IPS-15b (cell line): ENCODE measurements around the gene GPR42.

Source experiments
- H3K27me3 ChIP-seq: one replicate; pipeline ENCODE4 v1.6.1; 2013; ENCODE audit warnings: low read length; ENCODE audit not compliant: control insufficient read depth, insufficient read depth
- H3K36me3 ChIP-seq: one replicate; pipeline ENCODE4 v1.6.1; 2013; ENCODE audit warnings: low read length; ENCODE audit not compliant: control insufficient read depth, insufficient read depth
- H3K4me1 ChIP-seq: one replicate; pipeline ENCODE4 v1.6.1; 2013; ENCODE audit warnings: mild to moderate bottlenecking, low read length; ENCODE audit not compliant: control insufficient read depth, insufficient read depth
- H3K4me3 ChIP-seq: one replicate; pipeline ENCODE4 v1.5.1; 2013; ENCODE audit warnings: low read depth, low read length
- H3K9ac ChIP-seq: one replicate; pipeline ENCODE4 v1.6.1; 2013; ENCODE audit warnings: low read depth, mild to moderate bottlenecking, low read length
- H3K9me3 ChIP-seq: one replicate; pipeline ENCODE4 v1.6.1; 2013; ENCODE audit warnings: mild to moderate bottlenecking, low read length; ENCODE audit not compliant: control insufficient read depth, insufficient read depth

Gene GPR42

DNA sequence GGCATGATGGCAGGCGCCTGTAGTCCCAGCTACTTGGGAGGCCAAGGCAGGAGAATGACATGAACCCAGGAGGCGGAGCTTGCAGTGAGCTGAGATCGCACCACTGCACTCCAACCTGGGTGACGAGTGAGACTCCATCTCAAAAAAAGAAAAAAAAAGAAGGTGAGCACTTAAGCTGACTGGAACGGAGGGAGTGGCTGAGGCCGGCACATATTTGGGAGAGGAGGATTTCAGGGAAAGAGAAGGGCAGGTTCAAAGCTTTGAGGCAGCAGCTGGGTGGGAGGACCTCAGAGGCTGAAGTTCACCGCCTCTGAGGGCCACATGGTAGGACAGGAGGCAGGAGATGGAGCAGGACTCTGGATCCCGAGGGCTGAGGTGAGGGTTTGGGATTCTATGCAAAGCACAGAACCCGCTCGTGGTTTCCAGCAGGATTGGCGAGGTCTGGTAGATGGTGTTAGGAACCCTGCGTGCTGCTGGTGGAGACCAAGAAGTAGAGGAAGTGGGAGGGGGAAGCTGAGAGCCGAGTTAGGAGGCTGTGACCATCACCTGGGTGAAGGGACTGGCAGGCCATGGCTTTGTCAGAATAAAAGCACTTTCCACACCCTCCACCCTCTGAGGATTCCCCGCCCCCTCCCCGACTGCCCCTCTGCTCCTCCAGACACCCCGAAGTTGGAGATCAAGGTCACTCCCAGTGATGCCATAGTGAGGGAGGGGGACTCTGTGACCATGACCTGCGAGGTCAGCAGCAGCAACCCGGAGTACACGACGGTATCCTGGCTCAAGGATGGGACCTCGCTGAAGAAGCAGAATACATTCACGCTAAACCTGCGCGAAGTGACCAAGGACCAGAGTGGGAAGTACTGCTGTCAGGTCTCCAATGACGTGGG, 33.5 kb upstream of the GPR42 start:
- Histone ChIP-seq H3K4me1 (no peaks in the 10 kb centered on the region), H3K36me3 (no peaks in the 10 kb centered on the region), H3K27me3 (no peaks in the 10 kb centered on the region), H3K9me3 (no peaks in the 10 kb centered on the region), H3K9ac (no peak overlapping the region), H3K4me3 (no peak overlapping the region)

GRCh38 chr19:35337984-35338296, 32.9 kb upstream of the GPR42 start:
- H3K9me3 ChIP-seq: no peaks in the 10 kb centered on the region
- H3K4me3 ChIP-seq: no peak overlapping the region
- H3K36me3 ChIP-seq: no peaks in the 10 kb centered on the region
- H3K27me3 ChIP-seq: no peaks in the 10 kb centered on the region
- H3K4me1 ChIP-seq: no peaks in the 10 kb centered on the region
- no peak overlapping the region for H3K9ac ChIP-seq

GRCh38 chr19:35340431-35340830, 30.4 kb upstream of the GPR42 start:
- Histone ChIP-seq H3K27me3 (no peaks in the 10 kb centered on the region), H3K4me3 (no peak overlapping the region), H3K36me3 (no peaks in the 10 kb centered on the region), H3K4me1 (no peaks in the 10 kb centered on the region), H3K9ac (no peak overlapping the region), H3K9me3 (no peaks in the 10 kb centered on the region)

DNA sequence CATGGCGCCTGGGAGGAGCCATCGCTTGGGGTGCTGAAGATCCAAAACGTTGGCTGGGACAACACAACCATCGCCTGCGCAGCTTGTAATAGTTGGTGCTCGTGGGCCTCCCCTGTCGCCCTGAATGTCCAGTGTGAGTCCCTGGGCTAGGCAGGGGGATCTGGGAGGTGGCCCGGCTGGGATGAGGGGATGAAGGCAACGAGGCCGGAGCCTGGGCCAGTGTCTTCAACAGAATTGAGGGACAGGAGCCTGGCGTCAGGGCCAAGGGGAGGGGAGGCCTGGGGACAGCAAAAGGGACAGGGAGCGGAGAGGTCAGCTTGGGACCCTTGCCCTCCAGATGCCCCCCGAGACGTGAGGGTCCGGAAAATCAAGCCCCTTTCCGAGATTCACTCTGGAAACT, 29.9 kb upstream of the GPR42 start:
- Histone ChIP-seq H3K9me3 (no peaks in the 10 kb centered on the region), H3K4me3 (no peak overlapping the region), H3K9ac (no peak overlapping the region), H3K4me1 (no peaks in the 10 kb centered on the region), H3K27me3 (no peaks in the 10 kb centered on the region), H3K36me3 (no peaks in the 10 kb centered on the region)

DNA sequence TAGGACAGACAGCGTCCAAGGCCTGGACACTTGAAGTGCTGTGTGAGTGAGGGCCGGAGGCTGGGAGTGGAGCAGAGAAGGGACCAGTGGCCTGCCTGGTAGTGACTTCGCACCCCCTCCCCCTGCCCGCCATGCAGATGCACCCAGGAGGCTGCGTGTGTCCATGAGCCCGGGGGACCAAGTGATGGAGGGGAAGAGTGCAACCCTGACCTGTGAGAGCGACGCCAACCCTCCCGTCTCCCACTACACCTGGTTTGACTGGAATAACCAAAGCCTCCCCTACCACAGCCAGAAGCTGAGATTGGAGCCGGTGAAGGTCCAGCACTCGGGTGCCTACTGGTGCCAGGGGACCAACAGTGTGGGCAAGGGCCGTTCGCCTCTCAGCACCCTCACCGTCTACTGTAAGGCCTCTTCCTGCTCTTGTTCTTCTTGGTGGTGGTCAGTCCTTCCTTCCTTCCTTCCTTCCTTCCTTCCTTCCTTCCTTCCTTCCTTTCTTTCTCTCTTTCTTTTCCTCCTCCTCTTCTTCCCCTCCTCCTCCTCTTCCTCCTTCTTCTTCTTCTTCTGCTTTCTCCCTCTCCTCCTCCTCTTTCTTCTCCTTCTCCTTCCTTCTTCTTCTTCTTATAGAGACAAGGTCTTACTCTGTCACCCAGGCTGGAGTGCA, 29.2 kb upstream of the GPR42 start:
- no peaks in the 10 kb centered on the region for H3K4me1 ChIP-seq
- no peaks in the 10 kb centered on the region for H3K9me3 ChIP-seq
- H3K9ac ChIP-seq: no peak overlapping the region
- H3K36me3 ChIP-seq: no peaks in the 10 kb centered on the region
- H3K4me3 ChIP-seq: no peak overlapping the region
- H3K27me3 ChIP-seq: no peaks in the 10 kb centered on the region

GRCh38 chr19:35342430-35342829, 28.4 kb upstream of the GPR42 start:
- no peak overlapping the region for H3K4me3 ChIP-seq
- H3K4me1 ChIP-seq: no peaks in the 10 kb centered on the region
- no peak overlapping the region for H3K9ac ChIP-seq
- no peaks in the 10 kb centered on the region for H3K9me3 ChIP-seq
- no peaks in the 10 kb centered on the region for H3K27me3 ChIP-seq
- no peaks in the 10 kb centered on the region for H3K36me3 ChIP-seq

DNA sequence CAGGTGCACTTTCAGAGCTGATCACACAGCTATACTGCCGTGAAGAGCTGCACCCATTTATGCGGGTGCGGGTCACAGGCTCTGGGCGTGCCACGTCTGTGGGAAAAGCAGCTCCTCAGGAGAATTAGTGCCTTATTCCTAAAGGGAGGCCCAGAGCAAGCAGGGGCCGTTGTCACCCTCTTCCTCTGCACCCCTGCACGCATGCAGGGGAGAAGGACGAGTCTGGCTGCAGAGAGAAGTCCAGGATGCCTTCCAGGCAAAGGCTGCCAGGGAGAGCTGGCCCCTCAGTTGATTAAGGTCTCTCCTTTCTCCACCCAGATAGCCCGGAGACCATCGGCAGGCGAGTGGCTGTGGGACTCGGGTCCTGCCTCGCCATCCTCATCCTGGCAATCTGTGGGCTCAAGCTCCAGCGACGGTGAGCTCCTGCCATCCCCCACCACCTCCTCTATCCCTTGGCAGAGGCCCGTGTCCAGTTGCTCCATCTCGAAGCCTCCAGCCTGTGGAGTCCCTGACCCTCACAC, 26.3 kb upstream of the GPR42 start:
- Histone ChIP-seq H3K27me3 (no peaks in the 10 kb centered on the region), H3K36me3 (no peaks in the 10 kb centered on the region), H3K4me1 (no peaks in the 10 kb centered on the region)

DNA sequence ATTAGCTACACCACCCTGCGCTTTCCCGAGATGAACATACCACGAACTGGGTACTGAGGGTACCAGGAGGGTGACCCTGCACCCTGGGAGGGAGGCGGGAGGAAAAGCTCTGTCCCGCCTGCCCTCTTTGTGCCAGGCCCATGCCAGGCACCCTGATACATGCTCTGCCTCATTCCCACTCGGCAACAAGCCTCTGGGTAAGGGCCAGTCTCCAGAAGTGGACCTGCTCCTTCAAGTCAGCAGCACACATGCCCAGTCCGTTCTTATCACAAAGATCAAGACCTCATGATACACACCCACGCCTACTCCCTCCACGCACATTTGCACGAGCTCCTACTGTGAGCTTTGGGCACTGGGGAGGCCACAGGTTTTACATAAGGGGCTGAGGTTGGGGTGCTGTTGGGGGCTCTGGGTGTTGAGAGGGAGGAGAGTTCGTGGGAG, 25.2 kb upstream of the GPR42 start:
- Histone ChIP-seq H3K4me1 (no peaks in the 10 kb centered on the region), H3K27me3 (no peaks in the 10 kb centered on the region), H3K9ac (no peak overlapping the region), H3K36me3 (no peaks in the 10 kb centered on the region), H3K4me3 (no peak overlapping the region), H3K9me3 (no peaks in the 10 kb centered on the region)

More for the DNA sequence above, 26.3 kb upstream of the GPR42 start:
- Histone ChIP-seq H3K9me3 (no peaks in the 10 kb centered on the region), H3K4me3 (no peak overlapping the region), H3K9ac (no peak overlapping the region)

DNA sequence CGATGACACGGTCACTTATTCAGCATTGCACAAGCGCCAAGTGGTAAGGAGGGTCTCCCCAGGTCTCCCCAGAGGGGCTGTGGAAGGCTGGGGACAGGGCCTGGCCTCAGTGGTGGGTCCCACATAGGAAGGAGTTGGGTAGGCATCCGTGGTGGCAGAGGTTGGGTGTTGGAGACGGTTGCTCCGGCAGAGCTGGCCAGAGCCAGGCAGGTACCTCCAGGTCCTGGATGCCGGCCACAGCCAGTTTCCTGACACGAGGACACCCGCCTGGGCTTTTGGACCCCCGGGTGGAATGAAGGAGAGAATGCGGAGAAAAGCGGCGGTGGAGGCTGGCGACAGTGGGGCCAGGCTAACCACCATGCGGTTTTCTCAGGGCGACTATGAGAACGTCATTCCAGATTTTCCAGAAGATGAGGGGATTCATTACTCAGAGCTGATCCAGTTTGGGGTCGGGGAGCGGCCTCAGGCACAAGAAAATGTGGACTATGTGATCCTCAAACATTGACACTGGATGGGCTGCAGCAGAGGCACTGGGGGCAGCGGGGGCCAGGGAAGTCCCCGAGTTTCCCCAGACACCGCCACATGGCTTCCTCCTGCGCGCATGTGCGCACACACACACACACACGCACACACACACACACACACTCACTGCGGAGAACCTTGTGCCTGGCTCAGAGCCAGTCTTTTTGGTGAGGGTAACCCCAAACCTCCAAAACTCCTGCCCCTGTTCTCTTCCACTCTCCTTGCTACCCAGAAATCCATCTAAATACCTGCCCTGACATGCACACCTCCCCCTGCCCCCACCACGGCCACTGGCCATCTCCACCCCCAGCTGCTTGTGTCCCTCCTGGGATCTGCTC, 24.4 kb upstream of the GPR42 start:
- H3K9me3 ChIP-seq: no peaks in the 10 kb centered on the region
- no peaks in the 10 kb centered on the region for H3K36me3 ChIP-seq
- no peaks in the 10 kb centered on the region for H3K27me3 ChIP-seq
- no peaks in the 10 kb centered on the region for H3K4me1 ChIP-seq
- H3K9ac ChIP-seq: no peak overlapping the region
- no peak overlapping the region for H3K4me3 ChIP-seq

DNA sequence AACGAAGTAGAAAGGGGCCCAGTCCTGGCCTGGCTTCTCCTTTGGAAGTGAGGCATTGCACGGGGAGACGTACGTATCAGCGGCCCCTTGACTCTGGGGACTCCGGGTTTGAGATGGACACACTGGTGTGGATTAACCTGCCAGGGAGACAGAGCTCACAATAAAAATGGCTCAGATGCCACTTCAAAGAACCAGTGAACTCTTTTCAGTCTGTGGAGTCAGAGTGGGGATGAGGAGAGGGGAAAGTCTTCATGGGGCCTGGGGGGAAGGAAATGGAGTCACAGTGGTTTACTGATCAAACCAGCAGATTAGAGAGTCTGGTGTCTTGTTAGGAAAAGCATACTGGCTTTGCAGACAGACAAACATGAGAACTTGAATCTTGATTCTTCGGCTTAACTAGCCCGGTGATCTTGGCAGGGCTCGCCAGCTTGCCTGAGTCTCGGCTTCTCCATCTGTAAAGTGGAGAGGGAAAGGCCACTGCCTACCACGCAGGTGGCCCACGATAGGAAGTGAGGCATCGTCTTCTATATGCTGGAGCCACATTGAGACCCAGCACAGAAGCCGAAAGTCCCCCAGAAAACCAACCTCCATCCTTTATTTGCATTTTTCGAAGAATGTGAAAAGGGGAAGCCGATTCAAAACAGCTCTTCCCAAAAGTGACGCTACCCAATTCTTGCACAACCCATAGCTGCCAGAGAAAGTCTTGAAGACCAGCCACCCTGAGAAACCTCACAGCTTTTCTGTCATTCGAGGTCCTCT, 23.5 kb upstream of the GPR42 start, which contains the start of gene FFAR1:
Gene FFAR1 (plus strand): TSS at position 732 of the 759 bp plus-strand sequence. CDS start 3,650 bp downstream, outside the sequence.
- Histone ChIP-seq H3K9ac (peak within 1 kb of the TSS; percentile 26), H3K4me1 (no peaks in the 10 kb centered on the region), H3K4me3 (no peak within 1 kb of the TSS), H3K9me3 (no peaks in the 10 kb centered on the region), H3K27me3 (no peaks in the 10 kb centered on the region), H3K36me3 (no peaks in the 10 kb centered on the region)

DNA sequence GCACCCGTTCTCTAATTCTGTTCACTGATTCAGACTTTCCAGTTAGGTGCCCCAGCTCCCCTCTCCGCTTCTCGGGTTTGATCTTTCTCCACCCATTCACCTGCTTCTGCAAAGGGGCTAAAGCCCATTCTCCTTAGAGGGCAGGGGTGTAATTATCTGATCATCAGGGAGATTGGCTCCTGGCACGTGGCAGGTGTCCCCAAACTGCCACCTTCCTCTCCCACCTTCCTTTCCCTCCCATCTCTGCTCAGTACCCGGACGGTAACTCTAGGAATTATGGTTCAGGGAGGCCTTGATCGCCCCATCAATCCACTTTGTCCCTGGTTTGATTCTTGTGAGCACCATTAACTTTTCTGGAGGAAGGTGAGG, 23.0 kb upstream of the GPR42 start:
- H3K9ac ChIP-seq: no peak overlapping the region
- H3K27me3 ChIP-seq: no peaks in the 10 kb centered on the region
- no peaks in the 10 kb centered on the region for H3K4me1 ChIP-seq
- no peak overlapping the region for H3K4me3 ChIP-seq
- H3K9me3 ChIP-seq: no peaks in the 10 kb centered on the region
- no peaks in the 10 kb centered on the region for H3K36me3 ChIP-seq
